Ramos (cell line): ENCODE results near the gene FALEC.
"Not testable (repeated sequence)": the region's sequence is repeated elsewhere in the genome, so short reads cannot be mapped to it uniquely, and the experiment has no call there.

Experiments used
- in situ Hi-C: fragments of 300-500 bp; cut with MboI; formaldehyde crosslinking; loops from one replicate; pipeline ENCODE4 v1.14.3; 2022; ENCODE audit warnings: low sequenced_read_pairs; ENCODE audit not compliant: unreplicated experiment

Gene FALEC

DNA sequence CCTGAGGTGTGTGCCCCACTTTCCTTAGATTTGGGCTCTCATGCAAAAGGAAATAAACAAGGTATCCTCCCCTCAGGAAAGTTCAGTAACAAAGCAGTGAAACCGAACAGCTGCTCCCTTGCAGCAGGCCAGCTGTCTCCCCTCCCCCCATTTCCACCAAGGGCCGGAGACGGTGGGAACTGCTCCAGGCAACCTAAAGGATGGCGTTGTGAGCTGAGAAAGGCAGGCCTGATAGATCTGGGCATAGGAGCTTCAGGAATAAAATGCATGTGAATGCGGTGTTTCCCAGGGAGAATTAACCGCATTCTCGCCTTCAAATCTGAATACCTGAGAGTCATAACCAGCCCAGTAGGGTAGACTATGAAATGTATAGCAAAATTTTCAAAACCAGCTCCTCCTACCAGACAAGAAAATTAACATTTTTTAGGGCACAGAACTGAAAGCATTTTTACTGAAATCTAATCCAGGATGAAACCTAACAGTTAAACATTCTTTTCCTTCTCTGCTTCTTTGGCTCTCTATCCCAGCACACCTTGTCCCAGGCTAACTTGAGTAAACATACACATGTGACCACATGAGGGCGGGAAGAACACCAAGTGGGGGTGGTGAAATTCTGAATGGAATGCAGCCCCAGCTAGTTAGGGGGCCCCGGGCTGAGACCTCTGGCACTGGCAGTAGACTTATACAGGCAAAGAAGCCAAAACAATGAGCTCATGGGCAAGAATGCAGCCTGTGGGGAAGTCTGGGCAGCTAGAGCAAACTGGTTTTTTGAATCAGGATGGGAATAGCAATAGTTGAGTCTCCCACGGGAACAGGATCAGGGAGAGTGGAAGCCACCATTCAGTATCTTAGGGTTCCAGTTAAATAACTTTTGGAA lies 52.4 kb downstream of the FALEC start:
- in situ Hi-C loops, result no loop called here

DNA sequence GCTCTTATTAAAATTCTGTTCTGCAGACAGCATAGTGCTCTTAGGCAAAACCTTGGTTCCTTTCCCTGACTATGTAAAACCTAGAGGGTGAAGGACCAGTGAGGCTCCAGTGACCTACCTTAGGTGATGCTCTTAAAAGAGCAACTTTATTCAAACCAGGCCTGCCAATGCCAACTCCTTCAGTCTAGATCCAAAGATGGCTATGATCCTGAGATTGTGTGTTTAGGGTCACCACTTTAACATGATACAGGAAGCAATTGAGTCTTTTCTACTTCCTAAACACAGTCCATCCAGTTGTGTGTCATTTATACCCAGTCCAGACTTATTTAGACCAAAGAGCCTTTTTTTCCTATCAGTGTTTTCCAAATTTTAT lies 53.0 kb downstream of the FALEC start:
- in situ Hi-C loops, result no loop called here

DNA sequence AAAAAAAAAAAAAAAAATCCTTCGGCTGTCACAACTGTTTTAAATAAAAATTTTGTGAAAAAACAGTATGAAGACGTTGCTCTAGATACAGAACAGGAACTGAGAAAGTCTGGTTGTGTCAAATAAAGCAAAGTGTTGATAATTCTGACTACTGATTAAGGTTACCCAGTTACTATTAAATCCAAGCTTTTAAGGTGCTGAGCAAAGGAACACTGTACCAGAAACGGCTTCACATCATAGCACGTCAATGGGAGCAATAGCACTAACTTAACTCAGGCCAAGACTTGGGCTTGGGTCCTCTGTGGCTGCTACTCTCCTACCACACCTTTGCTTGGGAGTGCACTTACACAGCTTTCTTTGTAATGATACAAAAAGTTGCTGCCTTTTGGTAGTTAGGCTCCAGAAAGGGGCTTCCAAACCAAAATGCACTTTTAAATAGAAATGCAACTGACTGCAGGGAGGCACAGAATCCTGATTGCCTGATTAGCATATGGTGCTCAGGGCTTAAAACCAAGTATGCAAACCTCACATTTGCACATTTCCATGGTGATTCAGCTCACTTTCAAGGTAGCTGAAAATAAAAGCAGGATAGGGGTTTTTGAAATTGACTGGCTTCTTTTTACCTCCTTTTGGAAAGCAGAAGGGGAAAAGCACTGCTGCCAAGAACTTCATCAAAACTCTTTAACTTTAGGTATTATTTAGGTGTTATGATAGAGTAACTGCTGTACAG lies 57.5 kb downstream of the FALEC start:
- in situ Hi-C loops, result no loop called here

DNA sequence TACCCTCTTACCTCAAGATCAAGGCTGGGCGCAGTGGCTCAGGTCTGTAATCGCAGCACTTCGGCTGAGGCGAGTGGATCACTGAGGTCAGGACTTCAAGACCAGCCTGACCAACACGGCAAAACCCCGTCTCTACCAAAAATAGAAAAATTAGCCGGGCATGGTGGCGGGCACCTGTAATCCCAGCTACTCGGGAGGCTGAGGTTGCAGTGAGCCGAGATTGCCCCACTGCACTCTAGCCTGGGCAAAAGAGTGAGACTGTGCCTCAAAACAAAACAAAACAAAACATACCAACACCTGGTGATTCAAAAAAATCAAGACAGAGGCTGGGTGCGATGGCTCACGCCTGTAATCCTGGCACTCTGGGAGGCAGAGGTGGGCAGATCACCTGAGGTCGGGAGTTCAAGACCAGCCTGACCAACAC lies 58.1 kb downstream of the FALEC start:
- in situ Hi-C loops, result not testable (repeated sequence)

DNA sequence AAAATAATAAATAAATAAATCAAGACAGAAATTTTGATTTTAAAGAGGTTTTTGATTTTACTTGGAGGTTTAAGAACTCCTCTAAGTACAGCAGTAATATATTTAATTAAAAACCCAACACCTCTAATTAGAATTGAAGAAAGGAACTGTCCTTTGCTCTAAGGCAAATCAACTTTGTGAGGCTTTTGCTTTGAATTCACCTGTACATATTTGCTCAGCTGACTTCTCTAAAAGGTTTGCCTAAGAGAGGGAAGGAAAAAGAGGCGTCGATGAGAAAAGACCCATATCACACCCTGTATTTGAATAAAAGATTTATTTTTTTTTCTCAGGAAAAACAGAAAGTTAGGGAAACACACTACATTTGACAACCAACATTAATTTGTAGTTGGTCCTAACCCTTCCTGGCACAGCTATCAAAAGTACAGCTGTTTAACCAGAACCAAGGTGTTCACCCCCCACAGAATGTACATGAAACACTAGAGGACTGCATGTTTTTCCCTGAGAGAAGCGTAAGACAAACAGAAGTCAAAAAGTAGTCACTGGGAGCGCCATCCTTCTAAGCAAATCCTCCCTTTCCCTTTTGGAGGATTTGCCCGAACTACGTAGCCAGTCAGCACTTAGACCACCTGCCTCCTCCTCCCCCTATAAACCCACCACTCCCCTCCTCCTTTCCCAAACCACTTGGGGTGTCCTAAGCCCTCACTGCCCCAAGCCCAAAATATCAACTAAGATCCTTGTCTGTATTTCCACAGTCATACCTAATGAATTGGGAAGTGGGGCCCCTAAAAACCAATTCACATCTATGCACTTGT lies 58.9 kb downstream of the FALEC start:
- in situ Hi-C loops, result no loop called here

DNA sequence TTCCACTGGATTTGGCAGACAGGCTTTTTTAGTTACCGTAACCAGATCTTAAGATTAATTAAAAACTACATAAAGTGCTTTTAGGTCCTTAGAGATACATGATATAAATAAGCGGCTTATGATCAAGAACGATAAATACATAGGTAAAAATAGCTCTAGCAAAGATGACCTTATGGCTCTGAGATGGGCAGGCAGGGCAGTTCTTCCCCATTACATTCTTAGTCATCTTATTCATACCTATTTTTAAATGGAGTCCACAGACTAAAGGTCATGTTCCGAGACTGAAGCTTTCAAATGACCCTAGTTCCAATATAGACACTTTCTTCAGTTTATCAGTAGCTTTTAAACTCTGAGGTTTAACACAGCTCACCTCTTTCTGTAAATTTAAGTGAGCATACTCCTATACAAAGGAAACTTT lies 59.5 kb downstream of the FALEC start:
- in situ Hi-C loops, result no loop called here

DNA sequence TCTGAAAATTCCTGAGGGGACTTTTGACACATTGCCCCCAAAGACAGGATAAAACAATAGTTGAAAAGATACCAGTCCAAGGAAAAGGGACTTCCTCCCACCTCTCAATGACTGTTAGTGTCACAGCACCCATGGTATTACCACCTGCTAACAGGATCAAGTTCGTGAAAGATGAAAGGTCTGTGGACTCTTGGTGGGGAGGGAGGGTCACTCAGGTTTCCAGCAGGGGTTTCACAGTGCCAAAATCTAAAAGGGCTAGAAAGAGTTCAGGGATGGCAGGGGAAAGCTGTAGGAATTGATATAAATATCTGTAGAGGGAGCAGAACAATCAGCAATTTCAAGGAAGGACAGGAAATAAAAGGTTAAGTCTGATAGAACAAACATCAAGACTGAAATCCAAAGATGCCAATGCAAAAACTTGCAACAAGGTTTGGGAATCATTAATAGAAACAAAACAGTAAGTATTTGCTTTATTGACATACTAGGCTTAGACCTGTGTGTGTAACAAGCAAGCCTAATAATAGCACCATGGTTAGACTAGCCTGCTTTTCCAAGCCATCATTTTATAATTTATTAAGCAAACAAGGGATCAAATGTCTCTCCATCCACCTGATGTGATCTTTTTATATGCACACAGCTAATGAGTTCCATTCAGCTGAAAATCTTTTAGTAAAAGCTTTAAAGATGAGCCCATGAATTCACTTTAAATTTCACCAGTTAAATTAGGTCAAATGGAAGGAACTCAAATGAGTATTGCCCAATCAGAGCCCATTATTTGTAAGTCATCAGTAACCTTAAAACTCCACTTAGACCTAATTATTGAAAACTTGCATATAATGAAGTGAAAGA lies 60.2 kb downstream of the FALEC start:
- in situ Hi-C loops, result no loop called here

DNA sequence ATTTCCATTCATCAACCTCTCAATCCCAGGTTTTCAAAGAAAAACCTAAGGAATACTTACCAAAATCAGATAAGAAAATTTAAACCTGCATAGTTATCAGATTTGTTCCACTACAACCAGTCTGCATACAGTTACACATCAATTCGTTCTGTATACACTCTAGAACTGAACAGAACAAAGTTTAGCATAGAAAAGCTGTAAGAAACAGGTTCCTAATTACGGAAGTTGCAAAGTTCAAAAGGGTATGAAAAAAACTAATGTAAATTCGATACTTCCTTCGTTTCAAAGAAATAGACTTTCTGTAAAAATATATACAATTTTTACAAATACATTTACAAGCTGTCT lies 60.8 kb downstream of the FALEC start:
- in situ Hi-C loops, result no loop called here

DNA sequence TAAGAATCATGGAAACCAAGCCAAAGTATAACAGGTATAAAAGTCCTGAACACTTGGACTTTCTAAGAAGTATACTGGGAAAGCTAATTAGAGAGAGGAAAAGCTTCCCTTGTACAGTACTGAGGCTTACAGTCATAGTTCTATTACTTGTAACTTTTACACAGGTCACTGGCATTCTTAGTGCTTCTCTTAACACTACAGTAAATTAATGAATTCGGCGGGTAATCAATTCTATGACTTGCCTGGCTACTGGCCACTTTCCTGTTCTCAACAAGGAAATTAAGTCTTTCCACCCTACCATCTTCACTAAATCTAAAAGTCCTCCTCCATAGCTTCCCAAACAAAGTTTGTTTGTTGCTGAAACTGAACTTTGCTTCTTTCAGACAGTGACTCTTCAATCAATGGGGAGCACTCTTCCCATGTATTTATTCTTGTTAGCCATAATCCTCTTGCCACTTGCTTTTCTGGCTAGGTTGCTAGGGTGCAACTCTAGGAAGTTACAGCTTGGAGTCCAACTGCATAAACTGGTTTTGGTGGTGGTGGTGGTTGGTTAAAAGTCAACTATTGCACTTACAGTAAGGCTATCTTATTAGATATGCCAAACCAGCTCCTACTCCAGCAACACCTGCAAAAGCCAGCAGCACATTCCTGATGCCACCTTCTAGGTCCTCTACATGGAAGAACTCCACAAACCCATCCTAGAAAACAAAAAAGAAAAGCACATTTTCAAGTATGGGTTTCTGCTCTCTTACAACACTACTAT lies 61.4 kb downstream of the FALEC start:
- in situ Hi-C loops, result no loop called here

DNA sequence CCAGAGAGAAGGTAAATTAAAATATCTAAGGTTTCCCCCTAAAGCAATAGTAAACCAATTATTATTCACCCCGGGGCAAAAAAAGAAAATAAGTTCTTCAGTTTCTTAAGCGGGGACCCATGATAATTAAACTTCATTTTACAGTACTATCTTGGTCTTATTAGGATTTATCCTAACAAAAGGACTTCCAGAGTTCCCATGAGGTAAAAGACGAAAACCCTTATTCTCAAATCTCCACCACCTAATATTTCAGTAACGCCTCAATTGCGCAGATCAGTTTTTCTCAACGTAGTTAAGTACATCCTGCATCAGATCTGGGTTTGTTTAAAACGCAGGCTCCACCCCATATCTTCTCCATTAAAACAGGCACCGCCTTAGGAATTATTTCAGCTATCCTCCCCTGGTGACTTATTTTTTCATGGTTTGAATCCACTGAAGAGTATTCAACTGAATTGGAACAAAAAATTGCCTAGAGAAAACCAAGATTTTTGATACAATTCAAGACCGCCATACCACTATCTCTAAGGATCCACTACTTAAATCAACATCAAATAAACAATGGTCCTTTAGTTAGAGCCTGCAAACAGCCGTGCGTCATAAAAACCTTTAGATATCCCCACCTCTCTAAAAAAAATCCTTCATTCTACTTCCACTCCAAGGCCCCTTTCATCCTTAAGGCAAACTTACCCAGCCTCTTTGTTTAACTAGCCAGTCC lies 62.2 kb downstream of the FALEC start:
- in situ Hi-C loops, result no loop called here

DNA sequence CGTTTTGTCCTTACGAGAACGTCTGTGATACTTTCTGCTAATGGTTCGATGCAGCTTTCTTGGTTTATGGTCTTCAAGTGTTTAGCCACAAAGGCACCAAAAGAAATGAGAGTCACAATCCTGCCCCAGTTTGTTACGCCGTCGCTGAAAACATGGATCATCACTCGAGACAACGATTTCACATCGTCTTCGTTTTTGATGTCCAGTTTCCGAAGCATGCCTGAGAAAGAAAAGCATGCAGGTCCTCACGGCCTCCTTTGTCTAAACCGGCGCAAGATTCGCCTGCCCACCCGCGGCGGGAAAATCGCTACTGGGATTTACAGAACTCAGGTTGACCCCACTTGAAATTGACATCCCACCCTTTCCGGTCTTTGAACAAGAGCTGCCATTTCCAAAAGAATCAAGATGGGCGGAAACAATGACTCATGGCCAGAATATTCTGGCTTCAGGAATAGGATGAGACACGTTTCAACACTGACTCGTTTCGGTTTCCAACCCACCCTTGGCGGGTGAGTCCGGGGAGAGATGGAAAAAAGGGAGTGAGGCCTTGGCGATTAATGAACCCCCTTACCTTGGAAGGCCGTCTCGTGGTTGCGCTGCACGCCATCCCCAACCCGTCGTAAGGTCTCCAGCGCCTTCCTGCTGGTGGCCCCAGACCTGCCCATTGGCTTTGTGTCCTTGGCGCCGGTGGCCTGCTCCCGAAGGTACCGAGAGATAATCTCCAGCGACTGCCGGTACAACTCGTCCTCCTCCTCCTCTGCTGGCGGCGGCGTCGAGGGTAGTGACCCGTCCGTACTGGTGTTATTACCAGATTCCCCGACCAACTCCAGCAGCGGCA lies 62.9 kb downstream of the FALEC start:
- in situ Hi-C loops, result no loop called here

DNA sequence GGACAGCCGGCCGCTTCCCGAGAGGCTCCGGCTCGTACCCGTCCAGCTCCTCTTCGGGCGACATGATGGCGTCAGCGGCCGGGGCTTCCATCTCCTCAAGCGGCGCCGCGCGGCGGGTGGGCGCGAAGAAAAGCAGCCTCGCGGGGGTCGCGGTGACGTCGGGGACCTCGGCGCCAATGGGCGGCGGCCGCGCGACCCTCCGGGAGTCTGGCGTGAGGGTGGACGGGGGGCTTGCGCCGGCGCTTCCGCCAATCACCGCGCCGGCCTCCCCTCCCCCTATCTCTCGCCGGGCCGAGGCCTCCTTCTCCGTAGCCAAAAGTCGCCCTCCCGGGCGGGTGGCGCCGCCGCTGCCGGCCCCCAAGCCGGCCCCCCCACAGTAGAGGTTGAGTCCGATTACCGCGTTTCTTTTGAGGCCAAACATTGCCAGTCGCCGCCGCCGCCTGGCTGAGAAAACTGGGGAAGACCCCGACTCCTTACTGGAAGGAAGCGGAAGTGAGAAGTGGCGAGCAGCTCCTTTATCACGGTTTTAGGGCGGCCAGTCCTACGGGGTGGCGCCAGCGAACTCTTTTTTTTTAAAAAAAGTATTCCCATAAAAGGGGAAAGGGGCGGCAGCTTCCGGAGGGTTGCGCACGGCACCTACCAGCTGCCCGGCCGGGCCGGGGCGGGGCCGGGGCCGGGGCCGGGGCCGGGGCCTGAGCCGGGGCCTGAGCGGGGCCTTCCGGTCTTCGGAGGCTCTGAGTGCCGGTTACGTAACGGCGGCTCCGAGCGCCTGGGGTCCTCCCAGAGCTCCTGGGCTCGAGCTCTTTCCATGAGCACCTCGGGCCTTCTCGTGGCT lies 63.8 kb downstream of the FALEC start, which contains the start of gene MCL1:
TSS of gene MCL1 (minus strand) at position 501 of the 835 bp plus-strand sequence. CDS start at position 421, 80 bp downstream.
- in situ Hi-C loops, result no loop called here

DNA sequence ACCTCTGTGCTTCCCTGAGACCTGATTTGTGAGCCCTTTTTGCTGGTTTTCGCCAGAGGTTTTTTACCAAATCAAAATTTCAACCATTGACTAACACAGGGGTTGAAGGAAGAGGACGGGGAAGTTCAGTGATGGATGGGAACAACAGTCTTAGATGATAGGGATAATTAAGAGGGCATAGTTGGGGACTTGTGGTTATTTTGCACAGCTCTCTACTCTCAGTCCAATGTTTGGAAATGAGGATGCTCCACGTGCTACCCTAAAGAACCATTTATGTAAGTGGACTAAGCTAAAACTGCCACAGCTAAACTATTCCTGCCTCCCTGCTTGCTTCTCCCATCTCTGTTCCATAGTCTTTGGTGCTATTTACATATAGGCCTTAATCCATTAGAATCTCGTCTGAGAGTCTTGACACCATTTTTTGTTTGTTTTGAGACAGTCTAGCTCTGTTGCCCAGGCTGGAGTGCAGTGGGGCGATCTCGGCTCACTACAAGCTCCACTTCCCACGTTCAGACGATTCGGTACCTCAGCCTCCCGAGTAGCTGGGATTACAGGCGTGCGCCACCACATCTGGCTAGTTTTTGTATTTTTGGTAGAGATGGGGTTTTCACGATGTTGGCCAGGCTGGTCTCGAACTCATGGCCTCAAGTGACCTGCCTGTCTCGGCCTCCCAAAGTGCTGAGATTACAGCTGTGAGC lies 64.5 kb downstream of the FALEC start:
- in situ Hi-C loops, result no loop called here

DNA sequence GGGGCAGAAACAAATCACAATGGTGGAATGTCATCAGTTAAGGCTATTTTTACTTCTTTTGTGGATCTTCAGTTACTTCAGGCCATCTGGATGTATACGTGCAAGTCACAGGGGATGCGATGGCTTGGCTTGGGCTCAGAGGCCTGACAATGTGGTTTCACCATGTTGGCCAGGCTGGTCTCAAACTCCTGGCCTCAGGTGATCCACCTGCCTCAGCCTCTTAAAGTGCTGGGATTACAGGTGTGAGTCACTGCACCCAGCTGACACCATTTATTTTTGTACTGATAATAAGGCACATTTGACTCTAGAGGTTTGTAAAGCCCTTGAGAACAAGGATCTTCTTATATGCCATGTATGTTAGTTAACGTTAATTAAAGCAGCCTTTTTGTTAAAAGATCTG lies 65.4 kb downstream of the FALEC start:
- in situ Hi-C loops, result not testable (repeated sequence)

DNA sequence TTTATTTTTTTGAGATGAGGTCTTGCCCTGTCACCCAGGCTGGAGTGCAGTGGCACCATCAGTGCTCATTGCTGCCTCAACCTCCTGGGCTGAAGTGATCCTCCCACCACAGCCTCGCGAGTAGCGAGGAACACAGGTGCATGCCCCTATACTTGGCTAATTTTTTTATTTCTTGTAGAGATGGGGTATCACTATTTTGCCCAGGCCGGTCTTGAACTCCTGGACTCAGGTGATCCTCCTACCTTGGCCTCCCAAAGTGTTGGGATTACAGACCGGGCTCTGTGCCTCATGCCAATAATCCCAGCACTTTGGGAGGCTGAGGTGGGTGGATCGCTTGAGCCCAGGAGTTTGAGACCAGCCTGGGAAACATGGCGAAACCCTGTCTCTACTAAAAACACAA lies 65.9 kb downstream of the FALEC start:
- in situ Hi-C loops, result not testable (repeated sequence)

DNA sequence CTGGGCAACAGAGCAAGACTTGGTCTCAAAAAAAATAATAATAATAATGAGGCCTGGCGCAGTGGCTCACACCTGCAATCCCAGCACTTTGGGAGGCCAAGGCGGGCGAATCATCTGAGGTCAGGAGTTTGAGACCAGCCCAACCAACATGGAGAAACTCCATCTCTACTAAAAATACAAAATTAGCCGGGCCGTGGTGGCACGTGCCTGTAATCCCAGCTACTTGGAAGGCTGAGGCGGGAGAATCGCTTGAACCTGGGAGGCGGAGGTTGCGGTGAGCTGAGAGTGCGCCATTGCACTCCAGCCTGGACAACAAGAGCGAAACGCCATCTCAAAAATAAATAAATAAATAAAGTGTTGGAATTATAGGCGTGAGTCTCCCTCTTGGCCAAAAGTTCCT lies 66.4 kb downstream of the FALEC start:
- in situ Hi-C loops, result not testable (repeated sequence)
